ENCODE data around the gene RNF38. TPM values are rescaled to one million over a fixed set of nuclear protein-coding genes. Genes with fewer than 3 reads are reported as not detected.

RNF38 gene
- total and polyA plus RNA-seq, 9 of the 15 experiments (the other 6 are each of a cell fraction or from before 2014, with no cell fraction given): 1.6 to 9.8 (median 4.5) TPM

- TF ChIP-seq, protein P1, sequence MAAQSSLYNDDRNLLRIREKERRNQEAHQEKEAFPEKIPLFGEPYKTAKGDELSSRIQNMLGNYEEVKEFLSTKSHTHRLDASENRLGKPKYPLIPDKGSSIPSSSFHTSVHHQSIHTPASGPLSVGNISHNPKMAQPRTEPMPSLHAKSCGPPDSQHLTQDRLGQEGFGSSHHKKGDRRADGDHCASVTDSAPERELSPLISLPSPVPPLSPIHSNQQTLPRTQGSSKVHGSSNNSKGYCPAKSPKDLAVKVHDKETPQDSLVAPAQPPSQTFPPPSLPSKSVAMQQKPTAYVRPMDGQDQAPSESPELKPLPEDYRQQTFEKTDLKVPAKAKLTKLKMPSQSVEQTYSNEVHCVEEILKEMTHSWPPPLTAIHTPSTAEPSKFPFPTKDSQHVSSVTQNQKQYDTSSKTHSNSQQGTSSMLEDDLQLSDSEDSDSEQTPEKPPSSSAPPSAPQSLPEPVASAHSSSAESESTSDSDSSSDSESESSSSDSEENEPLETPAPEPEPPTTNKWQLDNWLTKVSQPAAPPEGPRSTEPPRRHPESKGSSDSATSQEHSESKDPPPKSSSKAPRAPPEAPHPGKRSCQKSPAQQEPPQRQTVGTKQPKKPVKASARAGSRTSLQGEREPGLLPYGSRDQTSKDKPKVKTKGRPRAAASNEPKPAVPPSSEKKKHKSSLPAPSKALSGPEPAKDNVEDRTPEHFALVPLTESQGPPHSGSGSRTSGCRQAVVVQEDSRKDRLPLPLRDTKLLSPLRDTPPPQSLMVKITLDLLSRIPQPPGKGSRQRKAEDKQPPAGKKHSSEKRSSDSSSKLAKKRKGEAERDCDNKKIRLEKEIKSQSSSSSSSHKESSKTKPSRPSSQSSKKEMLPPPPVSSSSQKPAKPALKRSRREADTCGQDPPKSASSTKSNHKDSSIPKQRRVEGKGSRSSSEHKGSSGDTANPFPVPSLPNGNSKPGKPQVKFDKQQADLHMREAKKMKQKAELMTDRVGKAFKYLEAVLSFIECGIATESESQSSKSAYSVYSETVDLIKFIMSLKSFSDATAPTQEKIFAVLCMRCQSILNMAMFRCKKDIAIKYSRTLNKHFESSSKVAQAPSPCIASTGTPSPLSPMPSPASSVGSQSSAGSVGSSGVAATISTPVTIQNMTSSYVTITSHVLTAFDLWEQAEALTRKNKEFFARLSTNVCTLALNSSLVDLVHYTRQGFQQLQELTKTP (IDR thresholded peaks at IDR 0.05; ENCODE audit: low read depth in 1 of 2, partially characterized antibody in 2 of 2): no peak
- TF ChIP-seq ESRRA (IDR thresholded peaks at IDR 0.05; ENCODE audit: borderline replicate concordance, low read depth) (0 out of 2 replicates have a peak, but pooled peaks have one; percentile 34), ZNF586 (CRISPR knock-in tag; conservative IDR thresholded peaks at IDR 0.05) (no peak), ZNF57 (CRISPR knock-in tag; IDR thresholded peaks at IDR 0.05) (no peak), PHF8 (IDR thresholded peaks at IDR 0.05; ENCODE audit: borderline replicate concordance, low read length) (peak; percentile 63; the same call in 1 of the 2 replicates), SMAD4 (CRISPR knock-in tag; conservative IDR thresholded peaks at IDR 0.05) (no peak), SREBF1 (IDR thresholded peaks at IDR 0.05; ENCODE audit: borderline replicate concordance, low read depth, low read length) (no peak), HCFC1 (IDR thresholded peaks at IDR 0.05; ENCODE audit: low read depth, low read length) (peak; percentile 61), MAZ (CRISPR knock-in tag; conservative IDR thresholded peaks at IDR 0.05 in 1 of 2, IDR thresholded peaks at IDR 0.05 in 1 of 2) (peak; percentile 64 to 95), ZC3H8 (IDR thresholded peaks at IDR 0.05) (no peak), XRCC3 (IDR thresholded peaks at IDR 0.05) (no peak), POLR2A (conservative IDR thresholded peaks at IDR 0.05) (peak; percentile 74), ATF2 (CRISPR knock-in tag; IDR thresholded peaks at IDR 0.05) (0 out of 2 replicates have a peak, but pooled peaks have one; percentile 61), ARHGAP35 (IDR thresholded peaks at IDR 0.05; ENCODE audit: partially characterized antibody) (no peak), CREM (IDR thresholded peaks at IDR 0.05; ENCODE audit: low read depth) (0 out of 2 replicates have a peak, but pooled peaks have one; percentile 57), RFX1 (IDR thresholded peaks at IDR 0.05) (no peak)
- TF ChIP-seq, protein P2, sequence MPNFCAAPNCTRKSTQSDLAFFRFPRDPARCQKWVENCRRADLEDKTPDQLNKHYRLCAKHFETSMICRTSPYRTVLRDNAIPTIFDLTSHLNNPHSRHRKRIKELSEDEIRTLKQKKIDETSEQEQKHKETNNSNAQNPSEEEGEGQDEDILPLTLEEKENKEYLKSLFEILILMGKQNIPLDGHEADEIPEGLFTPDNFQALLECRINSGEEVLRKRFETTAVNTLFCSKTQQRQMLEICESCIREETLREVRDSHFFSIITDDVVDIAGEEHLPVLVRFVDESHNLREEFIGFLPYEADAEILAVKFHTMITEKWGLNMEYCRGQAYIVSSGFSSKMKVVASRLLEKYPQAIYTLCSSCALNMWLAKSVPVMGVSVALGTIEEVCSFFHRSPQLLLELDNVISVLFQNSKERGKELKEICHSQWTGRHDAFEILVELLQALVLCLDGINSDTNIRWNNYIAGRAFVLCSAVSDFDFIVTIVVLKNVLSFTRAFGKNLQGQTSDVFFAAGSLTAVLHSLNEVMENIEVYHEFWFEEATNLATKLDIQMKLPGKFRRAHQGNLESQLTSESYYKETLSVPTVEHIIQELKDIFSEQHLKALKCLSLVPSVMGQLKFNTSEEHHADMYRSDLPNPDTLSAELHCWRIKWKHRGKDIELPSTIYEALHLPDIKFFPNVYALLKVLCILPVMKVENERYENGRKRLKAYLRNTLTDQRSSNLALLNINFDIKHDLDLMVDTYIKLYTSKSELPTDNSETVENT (CRISPR knock-in tag; IDR thresholded peaks at IDR 0.05): no peak
- TF ChIP-seq, protein P3, sequence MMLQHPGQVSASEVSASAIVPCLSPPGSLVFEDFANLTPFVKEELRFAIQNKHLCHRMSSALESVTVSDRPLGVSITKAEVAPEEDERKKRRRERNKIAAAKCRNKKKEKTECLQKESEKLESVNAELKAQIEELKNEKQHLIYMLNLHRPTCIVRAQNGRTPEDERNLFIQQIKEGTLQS (IDR thresholded peaks at IDR 0.05): no peak
- TF ChIP-seq, protein P3 (CRISPR knock-in tag; conservative IDR thresholded peaks at IDR 0.05): no peak
These were observed 479 bp upstream of the RNF38 start (continued) for GRCh38 chr9:36400332-36401163.

Measured in K562 (cell line).